Right lobe of liver (tissue), 6 donors: ENCODE data around the gene PKP3. TPM values are rescaled to one million over a fixed set of nuclear protein-coding genes. Genes with fewer than 3 reads are reported as not detected.

Experiments
- ATAC-seq, 4 donors: fragments of 200-7000 bp; cut with Tn5 transposase; one replicate each; pipeline ENCODE4 v1.9.1; 2020; ENCODE audit warnings: mild to moderate bottlenecking in 4 of 4, moderate library complexity in 4 of 4
- DNase-seq, 3 donors: peaks; one replicate each; pipeline ENCODE4 v3.0.0-alpha.2; 2020
- H3K27ac ChIP-seq, 3 donors: fragments of 200-600 bp; one replicate each; pipeline ENCODE4 v1.8.0; 2022
- H3K27me3 ChIP-seq, 2 donors: fragments of 200-600 bp; one replicate each; pipeline ENCODE4 v1.8.0; 2022
- H3K36me3 ChIP-seq, 4 donors: fragments of 200-600 bp; sonication (generic) in 1 of 4; one replicate each; pipeline versions ENCODE4 v1.5.1 to v1.8.0; 2017 to 2022; ENCODE audit warnings: control low read depth in 1 of 4
- H3K4me1 ChIP-seq, 4 donors: fragments of 200-600 bp; sonication (generic) in 1 of 4; one replicate each; pipeline versions ENCODE4 v1.5.1 to v1.8.0; 2017 to 2022; ENCODE audit warnings: control low read depth in 1 of 4
- H3K4me3 ChIP-seq, 3 donors: fragments of 200-600 bp; one replicate each; pipeline ENCODE4 v1.8.0; 2022
- H3K9me3 ChIP-seq, 4 donors: fragments of 200-600 bp; sonication (generic) in 1 of 4; one replicate each; pipeline versions ENCODE4 v1.5.1 to v1.8.0; 2017 to 2022; ENCODE audit warnings: control low read depth in 1 of 4
- CTCF ChIP-seq, 4 donors: fragments of 200-600 bp in 3 of 4; fragments of 450-650 bp in 1 of 4; IDR thresholded peaks; one replicate each; pipeline versions ENCODE4 v1.5.1 to v1.8.0; 2016 to 2022; ENCODE audit warnings: antibody characterized with exemption in 4 of 4, mild to moderate bottlenecking in 2 of 4
- POLR2A ChIP-seq: fragments of 450-650 bp; IDR thresholded peaks from one replicate; pipeline ENCODE4 v1.6.1; 2017; ENCODE audit warnings: antibody characterized with exemption, mild to moderate bottlenecking
- WGBS: methylation state at CpG from one replicate; pipeline ENCODE4 v1.1.6; 2018; ENCODE audit warnings: low coverage, low lambda C conversion rate; ENCODE audit not compliant: insufficient coverage; ENCODE audit errors: missing lambda C conversion rate; 5-methylcytosine and 5-hydroxymethylcytosine counted together
- intact Hi-C, 2 donors: fragments of 100-400 bp; cut with DNase I; formaldehyde crosslinking; loops; one replicate each; pipeline versions ENCODE4 v1.11.2 to v1.14.1; 2022
- total RNA-seq, 6 experiments: library from RNA; depleted of rRNA in 2 of 6; stranded (reverse); fragments of >200 nt in 2 of 6; fragmentation: NEBNext Ultra II Directional in 3 of 6; extraction: Animal tissue kit (Norgen Biotek cat#: 25700) in 3 of 6; gene quantifications; one replicate each; pipeline versions ENCODE4 v1.1.0 to v1.2.4, GENCODE V29; 2016 to 2023
- donor health status: DM: no; HTN: yes; CAD: no.
- donor health status: DM: no; HTN: no; CAD: no.
- donor health status: DM: no; HTN: no; CAD: no.
- donor health status: DM: no; HTN: yes; CAD: no.
- donor health status: DM: no; HTN: yes; CAD: no.

The PKP3 gene
- total RNA-seq, 6 experiments from 2014 or later = 0.43 to 1.5 (median 0.47) TPM; not detected in 3

GRCh38 chr11:381501-382072 is 12.4 kb upstream of the PKP3 start:
- intact Hi-C loops = no loop called here
- Histone ChIP-seq H3K27me3 (no peaks in the 10 kb centered on the region), H3K36me3 (no peaks in the 10 kb centered on the region), H3K27ac (no peak overlapping the region), H3K9me3 (no peaks in the 10 kb centered on the region), H3K4me3 (no peak overlapping the region), H3K4me1 (no peaks in the 10 kb centered on the region)
- DNase-seq = peak in 1 of 3 donors; percentile 31
- ATAC-seq = no peak
- 72% methylated on average over 4 of the region's 35 CpGs for WGBS
- TF ChIP-seq CTCF (IDR thresholded peaks at IDR 0.05) (no peak), POLR2A (no peak)

- 65% methylated on average over 8 of the region's 11 CpGs for WGBS
- ATAC-seq (no peak), DNase-seq (no peak)
- Histone ChIP-seq H3K4me3 (no peak overlapping the region), H3K4me1 (no peaks in the 10 kb centered on the region), H3K9me3 (no peaks in the 10 kb centered on the region), H3K27ac (no peak overlapping the region), H3K36me3 (no peaks in the 10 kb centered on the region), H3K27me3 (no peaks in the 10 kb centered on the region)
- TF ChIP-seq POLR2A (no peak), CTCF (IDR thresholded peaks at IDR 0.05) (no peak)
- intact Hi-C loops = no loop called here
Measured at GRCh38 chr11:382081-382629, 11.9 kb upstream of the PKP3 start.

GRCh38 chr11:383431-383830 is 10.6 kb upstream of the PKP3 start:
- ATAC-seq (no peak), DNase-seq (no peak)
- no peak for TF ChIP-seq CTCF (IDR thresholded peaks at IDR 0.05)
- TF ChIP-seq POLR2A = no peak
- no peak overlapping the region for H3K27ac ChIP-seq
- H3K27me3 ChIP-seq = no peaks in the 10 kb centered on the region
- H3K36me3 ChIP-seq = no peaks in the 10 kb centered on the region
- intact Hi-C loops = no loop called here
- no peaks in the 10 kb centered on the region for H3K9me3 ChIP-seq
- WGBS = 76% methylated on average over 3 of the region's 14 CpGs
- no peaks in the 10 kb centered on the region for H3K4me1 ChIP-seq
- no peak overlapping the region for H3K4me3 ChIP-seq

- no CpG with 5 or more reads among the region's 16 CpGs for WGBS
- Histone ChIP-seq H3K36me3 (no peaks in the 10 kb centered on the region), H3K4me3 (no peak overlapping the region), H3K9me3 (no peaks in the 10 kb centered on the region), H3K27me3 (no peaks in the 10 kb centered on the region), H3K4me1 (no peaks in the 10 kb centered on the region), H3K27ac (no peak overlapping the region)
- ATAC-seq (no peak), DNase-seq (no peak)
- TF ChIP-seq POLR2A = no peak
- TF ChIP-seq CTCF (IDR thresholded peaks at IDR 0.05) = no peak
- intact Hi-C loops = no loop called here
Measured at GRCh38 chr11:384511-384910, 9.5 kb upstream of the PKP3 start.
